IMR-90 (cell line): Measurements from ENCODE around the gene DSTYK.

Experiments used
- BHLHE40 ChIP-seq: fragments of 150-350 bp; IDR thresholded peaks from 2 replicates; pipeline ENCODE4 v1.6.1; 2016; ENCODE audit warnings: mild to moderate bottlenecking, low read depth, low read length
- CEBPB ChIP-seq: IDR thresholded peaks from 2 replicates; pipeline ENCODE4 v1.6.1; 2012; ENCODE audit warnings: low read depth, low read length, improper control_type of control experiment
- CHD1 ChIP-seq: IDR thresholded peaks from 2 replicates; pipeline ENCODE4 v1.6.1; 2012; ENCODE audit warnings: low read depth, low read length, improper control_type of control experiment
- MAZ ChIP-seq: IDR thresholded peaks from 2 replicates; pipeline ENCODE4 v1.6.1; 2012; ENCODE audit warnings: low read depth, mild to moderate bottlenecking, low read length, improper control_type of control experiment, moderate library complexity, borderline replicate concordance
- MXI1 ChIP-seq: IDR thresholded peaks from 2 replicates; pipeline ENCODE4 v1.6.1; 2012; ENCODE audit warnings: low read depth, mild to moderate bottlenecking, low read length, moderate library complexity, borderline replicate concordance
- POLR2A ChIP-seq: IDR thresholded peaks from 2 replicates; pipeline ENCODE4 v1.6.1; 2012; ENCODE audit warnings: mild to moderate bottlenecking, low read depth, low read length
- RAD21 ChIP-seq: IDR thresholded peaks from 2 replicates; pipeline ENCODE4 v1.6.1; 2012; ENCODE audit warnings: low read length, improper control_type of control experiment
- RCOR1 ChIP-seq: IDR thresholded peaks from 2 replicates; pipeline ENCODE4 v1.6.1; 2012; ENCODE audit warnings: mild to moderate bottlenecking, low read length, improper control_type of control experiment; ENCODE audit not compliant: insufficient replicate concordance
- RFX5 ChIP-seq: IDR thresholded peaks from 2 replicates; pipeline ENCODE4 v1.8.0; 2012; ENCODE audit warnings: low read depth, mild to moderate bottlenecking, low read length, moderate library complexity
- SMC3 ChIP-seq: fragments of 150-350 bp; IDR thresholded peaks from 2 replicates; pipeline ENCODE4 v1.6.1; 2016; ENCODE audit warnings: low read depth, mild to moderate bottlenecking, antibody characterized with exemption, low read length, moderate library complexity
- TF ChIP-seq, protein P1 (sequence below): conservative IDR thresholded peaks from 2 replicates; pipeline ENCODE4 v1.5.1; 2012; ENCODE audit warnings: mild to moderate bottlenecking, low read depth, low read length, improper control_type of control experiment
- TF ChIP-seq, protein P2 (sequence below): fragments of 150-350 bp; IDR thresholded peaks from 2 replicates; pipeline ENCODE4 v1.6.1; 2017; ENCODE audit warnings: mild to moderate bottlenecking, antibody characterized with exemption, low read length, low read depth
- TF ChIP-seq, protein P3 (sequence below): fragments of 150-350 bp; IDR thresholded peaks from 2 replicates; pipeline ENCODE4 v1.6.1; 2016; ENCODE audit warnings: low read depth, mild to moderate bottlenecking, low read length, moderate library complexity, borderline replicate concordance

DNA sequence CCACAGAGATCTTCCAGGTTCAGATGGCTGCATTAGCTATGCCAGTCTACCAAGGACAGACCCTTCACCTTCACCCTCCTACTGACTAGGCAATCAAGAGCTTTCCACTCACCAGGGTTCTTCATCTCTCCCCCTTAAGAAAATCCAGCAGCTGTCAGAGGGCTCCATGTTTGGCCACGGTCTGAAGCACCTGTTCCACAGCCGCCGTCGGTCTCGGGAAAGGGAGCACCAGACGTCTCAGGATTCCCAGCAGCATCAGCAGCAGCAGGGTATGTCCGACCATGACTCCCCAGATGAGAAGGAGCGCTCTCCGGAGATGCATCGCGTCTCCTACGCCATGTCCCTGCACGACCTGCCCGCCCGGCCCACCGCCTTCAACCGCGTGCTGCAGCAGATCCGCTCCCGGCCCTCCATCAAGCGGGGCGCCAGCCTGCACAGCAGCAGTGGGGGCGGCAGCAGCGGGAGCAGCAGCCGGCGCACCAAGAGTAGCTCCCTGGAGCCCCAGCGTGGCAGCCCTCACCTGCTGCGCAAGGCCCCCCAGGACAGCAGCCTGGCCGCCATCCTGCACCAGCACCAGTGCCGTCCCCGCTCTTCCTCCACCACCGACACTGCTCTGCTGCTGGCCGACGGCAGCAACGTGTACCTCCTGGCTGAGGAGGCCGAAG lies 30.0 kb upstream of the DSTYK start:
- TF ChIP-seq RCOR1 (no peak), SMC3 (no peak), POLR2A (no peak), BHLHE40 (no peak), RAD21 (no peak), RFX5 (no peak), CEBPB (no peak), MXI1 (no peak), CHD1 (no peak), MAZ (no peak)
- TF ChIP-seq, protein P1, sequence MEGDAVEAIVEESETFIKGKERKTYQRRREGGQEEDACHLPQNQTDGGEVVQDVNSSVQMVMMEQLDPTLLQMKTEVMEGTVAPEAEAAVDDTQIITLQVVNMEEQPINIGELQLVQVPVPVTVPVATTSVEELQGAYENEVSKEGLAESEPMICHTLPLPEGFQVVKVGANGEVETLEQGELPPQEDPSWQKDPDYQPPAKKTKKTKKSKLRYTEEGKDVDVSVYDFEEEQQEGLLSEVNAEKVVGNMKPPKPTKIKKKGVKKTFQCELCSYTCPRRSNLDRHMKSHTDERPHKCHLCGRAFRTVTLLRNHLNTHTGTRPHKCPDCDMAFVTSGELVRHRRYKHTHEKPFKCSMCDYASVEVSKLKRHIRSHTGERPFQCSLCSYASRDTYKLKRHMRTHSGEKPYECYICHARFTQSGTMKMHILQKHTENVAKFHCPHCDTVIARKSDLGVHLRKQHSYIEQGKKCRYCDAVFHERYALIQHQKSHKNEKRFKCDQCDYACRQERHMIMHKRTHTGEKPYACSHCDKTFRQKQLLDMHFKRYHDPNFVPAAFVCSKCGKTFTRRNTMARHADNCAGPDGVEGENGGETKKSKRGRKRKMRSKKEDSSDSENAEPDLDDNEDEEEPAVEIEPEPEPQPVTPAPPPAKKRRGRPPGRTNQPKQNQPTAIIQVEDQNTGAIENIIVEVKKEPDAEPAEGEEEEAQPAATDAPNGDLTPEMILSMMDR: no peak
- TF ChIP-seq, protein P2, sequence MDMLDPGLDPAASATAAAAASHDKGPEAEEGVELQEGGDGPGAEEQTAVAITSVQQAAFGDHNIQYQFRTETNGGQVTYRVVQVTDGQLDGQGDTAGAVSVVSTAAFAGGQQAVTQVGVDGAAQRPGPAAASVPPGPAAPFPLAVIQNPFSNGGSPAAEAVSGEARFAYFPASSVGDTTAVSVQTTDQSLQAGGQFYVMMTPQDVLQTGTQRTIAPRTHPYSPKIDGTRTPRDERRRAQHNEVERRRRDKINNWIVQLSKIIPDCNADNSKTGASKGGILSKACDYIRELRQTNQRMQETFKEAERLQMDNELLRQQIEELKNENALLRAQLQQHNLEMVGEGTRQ: no peak
- TF ChIP-seq, protein P3, sequence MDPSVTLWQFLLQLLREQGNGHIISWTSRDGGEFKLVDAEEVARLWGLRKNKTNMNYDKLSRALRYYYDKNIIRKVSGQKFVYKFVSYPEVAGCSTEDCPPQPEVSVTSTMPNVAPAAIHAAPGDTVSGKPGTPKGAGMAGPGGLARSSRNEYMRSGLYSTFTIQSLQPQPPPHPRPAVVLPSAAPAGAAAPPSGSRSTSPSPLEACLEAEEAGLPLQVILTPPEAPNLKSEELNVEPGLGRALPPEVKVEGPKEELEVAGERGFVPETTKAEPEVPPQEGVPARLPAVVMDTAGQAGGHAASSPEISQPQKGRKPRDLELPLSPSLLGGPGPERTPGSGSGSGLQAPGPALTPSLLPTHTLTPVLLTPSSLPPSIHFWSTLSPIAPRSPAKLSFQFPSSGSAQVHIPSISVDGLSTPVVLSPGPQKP: no peak
